ENCODE data around the gene LAMTOR5. TPM values are rescaled to one million over a fixed set of nuclear protein-coding genes. Genes with fewer than 3 reads are reported as not detected.

LAMTOR5 gene
- total and polyA plus RNA-seq, 11 donors: 130 to 549 (median 233) TPM

- ATAC-seq: peak in 2 of 4 donors; percentile 34 to 36
- H3K27ac ChIP-seq: no peak overlapping the region
- TF ChIP-seq POLR2A (IDR thresholded peaks at IDR 0.05): no peak
Measured at GRCh38 chr1:110434946-110435345, 27.5 kb upstream of the LAMTOR5 start.

GRCh38 chr1:110433803-110434202 is 26.3 kb upstream of the LAMTOR5 start:
- H3K36me3 ChIP-seq: no peaks in the 10 kb centered on the region
- H3K9me3 ChIP-seq: no peaks in the 10 kb centered on the region
- H3K27me3 ChIP-seq: no peaks in the 10 kb centered on the region
- 35 to 53% (median 42%) methylated on average over 2 to 3 of the region's 3 CpGs for WGBS, 4 donors
- intact Hi-C loops (cut with DNase I): loop anchor here in 1 of 10 donors (2.0 kb wide), 1 partner anchor 19 kb away; no protein-coding TSS in a partner anchor
- TF ChIP-seq POLR2A (IDR thresholded peaks at IDR 0.05): peak in 1 of 2 donors; percentile 18
- peak in 4 of 12 donors; percentile 11 to 23 (median 18) for TF ChIP-seq CTCF (IDR thresholded peaks at IDR 0.05)
- no peak overlapping the region for H3K4me3 ChIP-seq
- ATAC-seq (peak; percentile 72 to 92 (median 91)), DNase-seq (peak; percentile 16 to 72 (median 47))
- H3K27ac ChIP-seq: peak overlapping the region in 1 of 12 donors; percentile 28
- peaks cover 0 to 18% (median 0%) of the 10 kb centered on the region in 12 donors for H3K4me1 ChIP-seq

More at GRCh38 chr1:110434946-110435345, 27.5 kb upstream of the LAMTOR5 start:
- no peak overlapping the region for H3K4me3 ChIP-seq
- DNase-seq: no peak
- intact Hi-C loops (cut with DNase I): loop anchor here in 1 of 10 donors (2.0 kb wide), 1 partner anchor 20 kb away; no protein-coding TSS in a partner anchor
- WGBS, 4 donors: 35 to 61% (median 47%) methylated on average over 3 of the region's 3 CpGs
- H3K27me3 ChIP-seq: no peaks in the 10 kb centered on the region
- H3K36me3 ChIP-seq: no peaks in the 10 kb centered on the region
- H3K4me1 ChIP-seq: peaks cover 0 to 18% (median 0%) of the 10 kb centered on the region in 12 donors
- no peaks in the 10 kb centered on the region for H3K9me3 ChIP-seq

- no peak overlapping the region for H3K4me3 ChIP-seq
- H3K36me3 ChIP-seq: no peaks in the 10 kb centered on the region
- no peak for ATAC-seq
- 86 to 91% (median 89%) methylated on average over 2 of the region's 2 CpGs for WGBS, 4 donors
- H3K9me3 ChIP-seq: no peaks in the 10 kb centered on the region
- H3K27ac ChIP-seq: no peak overlapping the region
- no peaks in the 10 kb centered on the region for H3K27me3 ChIP-seq
- DNase-seq: no peak
- H3K4me1 ChIP-seq: peaks cover 0 to 18% (median 0%) of the 10 kb centered on the region in 12 donors
- intact Hi-C loops (cut with DNase I): no loop called here
- TF ChIP-seq CTCF (IDR thresholded peaks at IDR 0.05) (no peak), POLR2A (IDR thresholded peaks at IDR 0.05) (no peak)
Measured at GRCh38 chr1:110433213-110433612, 25.7 kb upstream of the LAMTOR5 start.

- ATAC-seq: no peak
Measured at GRCh38 chr1:110430901-110431300, 23.4 kb upstream of the LAMTOR5 start.

More at GRCh38 chr1:110430901-110431300, 23.4 kb upstream of the LAMTOR5 start:
- 83 to 90% (median 87%) methylated on average over 4 of the region's 4 CpGs for WGBS, 4 donors
- H3K27ac ChIP-seq: no peak overlapping the region
- intact Hi-C loops (cut with DNase I): no loop called here
- no peak for TF ChIP-seq POLR2A (IDR thresholded peaks at IDR 0.05)
- TF ChIP-seq CTCF (IDR thresholded peaks at IDR 0.05): no peak
- no peaks in the 10 kb centered on the region for H3K27me3 ChIP-seq
- H3K4me3 ChIP-seq: no peak overlapping the region
- peaks cover 0 to 22% (median 0%) of the 10 kb centered on the region in 12 donors for H3K4me1 ChIP-seq
- H3K36me3 ChIP-seq: no peaks in the 10 kb centered on the region
- DNase-seq: no peak
- no peaks in the 10 kb centered on the region for H3K9me3 ChIP-seq

All from heart left ventricle (tissue), 16 donors.